ENCODE results near the gene EXOC4. TPM values are rescaled to one million over a fixed set of nuclear protein-coding genes. Genes with fewer than 3 reads are reported as not detected.

Gene EXOC4
- total RNA-seq, 2 experiments from 2014 or later: 58.0 to 59.9 TPM

- Mint-ChIP-seq H3K9me3 (no peaks in the 10 kb centered on the region), H3K4me1 (ENCODE audit: low read depth) (no peaks in the 10 kb centered on the region), H3K27ac (no peak overlapping the region), H3K36me3 (ENCODE audit: low read depth) (peaks cover 17% of the 10 kb centered on the region), H3K27me3 (no peaks in the 10 kb centered on the region), H3K4me3 (no peak overlapping the region)
- no peaks in the 10 kb centered on the region for H3K27me3 ChIP-seq (ENCODE audit: control insufficient read depth in 1 of 2, insufficient read depth in 2 of 2, low read length in 2 of 2)
- ChIA-PET POLR2A (no interaction called here), CTCF (no interaction called here)
- no peaks in the 10 kb centered on the region for H3K9me3 ChIP-seq (ENCODE audit: control insufficient read depth in 1 of 2, insufficient read depth in 1 of 2, low read length in 2 of 2)
- no peak overlapping the region for H3K4me3 ChIP-seq (ENCODE audit: low read length)
- intact Hi-C loops (cut with DNase I, micrococcal nuclease): no loop called here
- DNase-seq: no peak
- H3K36me3 ChIP-seq (ENCODE audit: insufficient read depth, low read length): no peaks in the 10 kb centered on the region
- TF ChIP-seq CTCF (IDR thresholded peaks at IDR 0.05): no peak
- H3K4me1 ChIP-seq (ENCODE audit: insufficient read depth, low read length): no peaks in the 10 kb centered on the region
- no peak overlapping the region for H3K27ac ChIP-seq (ENCODE audit: low read depth in 1 of 2, low read length in 2 of 2)
- ATAC-seq (ENCODE audit: poor library complexity): no peak
Observed at GRCh38 chr7:133789974-133790373, 537.1 kb downstream of the EXOC4 start.

- Mint-ChIP-seq H3K9me3 (no peaks in the 10 kb centered on the region), H3K27ac (no peak overlapping the region), H3K27me3 (no peaks in the 10 kb centered on the region), H3K4me1 (ENCODE audit: low read depth) (no peaks in the 10 kb centered on the region), H3K4me3 (no peak overlapping the region), H3K36me3 (ENCODE audit: low read depth) (peaks cover 17% of the 10 kb centered on the region)
- TF ChIP-seq CTCF (IDR thresholded peaks at IDR 0.05): no peak
- no peak overlapping the region for H3K27ac ChIP-seq (ENCODE audit: low read depth in 1 of 2, low read length in 2 of 2)
- intact Hi-C loops (cut with DNase I, micrococcal nuclease): no loop called here
- DNase-seq: no peak
- ATAC-seq (ENCODE audit: poor library complexity): no peak
- H3K4me3 ChIP-seq (ENCODE audit: low read length): no peak overlapping the region
- H3K9me3 ChIP-seq (ENCODE audit: control insufficient read depth in 1 of 2, insufficient read depth in 1 of 2, low read length in 2 of 2): no peaks in the 10 kb centered on the region
- H3K36me3 ChIP-seq (ENCODE audit: insufficient read depth, low read length): no peaks in the 10 kb centered on the region
- POLR2A ChIA-PET: no interaction called here
- H3K4me1 ChIP-seq (ENCODE audit: insufficient read depth, low read length): no peaks in the 10 kb centered on the region
- CTCF ChIA-PET: no interaction called here
- no peaks in the 10 kb centered on the region for H3K27me3 ChIP-seq (ENCODE audit: control insufficient read depth in 1 of 2, insufficient read depth in 2 of 2, low read length in 2 of 2)
Observed at GRCh38 chr7:133790911-133791310, 538.0 kb downstream of the EXOC4 start.

- Histone ChIP-seq H3K4me3 (ENCODE audit: low read length) (no peak overlapping the region), H3K27ac (ENCODE audit: low read depth in 1 of 2, low read length in 2 of 2) (no peak overlapping the region), H3K27me3 (ENCODE audit: control insufficient read depth in 1 of 2, insufficient read depth in 2 of 2, low read length in 2 of 2) (no peaks in the 10 kb centered on the region), H3K9me3 (ENCODE audit: control insufficient read depth in 1 of 2, insufficient read depth in 1 of 2, low read length in 2 of 2) (no peaks in the 10 kb centered on the region), H3K4me1 (ENCODE audit: insufficient read depth, low read length) (no peaks in the 10 kb centered on the region), H3K36me3 (ENCODE audit: insufficient read depth, low read length) (no peaks in the 10 kb centered on the region)
- intact Hi-C loops (cut with DNase I, micrococcal nuclease): no loop called here
- ChIA-PET CTCF (interaction anchor here (1.5 kb wide), 1 partner anchor 15 kb away, joined by 4 read pairs; no protein-coding TSS in a partner anchor), POLR2A (no interaction called here)
- H3K9me3 Mint-ChIP-seq: no peaks in the 10 kb centered on the region
- peaks cover 8% of the 10 kb centered on the region for H3K36me3 Mint-ChIP-seq (ENCODE audit: low read depth)
- no peak overlapping the region for H3K4me3 Mint-ChIP-seq
- no peaks in the 10 kb centered on the region for H3K4me1 Mint-ChIP-seq (ENCODE audit: low read depth)
- DNase-seq (no peak), ATAC-seq (ENCODE audit: poor library complexity) (no peak)
- H3K27ac Mint-ChIP-seq: no peak overlapping the region
- no peak for TF ChIP-seq CTCF (IDR thresholded peaks at IDR 0.05)
- H3K27me3 Mint-ChIP-seq: no peaks in the 10 kb centered on the region
Observed at GRCh38 chr7:133794479-133794878, 541.6 kb downstream of the EXOC4 start.
